Neural cell (in vitro differentiated cells): ENCODE measurements around the gene TRIM5. TPM values are rescaled to one million over a fixed set of nuclear protein-coding genes. Genes with fewer than 3 reads are reported as not detected.

ENCODE experiments used
- H2AFZ ChIP-seq: fragments of 200-600, 300-800 bp; sonication (generic), shearing (Covaris generic); 2 replicates; pipeline ENCODE4 v1.6.0; 2014; ENCODE audit warnings: low read depth, mild to moderate bottlenecking, antibody characterized with exemption, low read length, moderate library complexity
- H3F3A ChIP-seq: fragments of 200-600 bp; shearing (Covaris generic); 2 replicates; pipeline ENCODE4 v1.6.1; 2016; ENCODE audit warnings: mild to moderate bottlenecking, moderate library complexity, mixed read lengths, antibody characterized with exemption, low read length; ENCODE audit not compliant: insufficient read depth, poor library complexity, severe bottlenecking
- H3K27ac ChIP-seq: fragments of 200-600, 300-800 bp; sonication (generic), shearing (Covaris generic); 2 replicates; pipeline ENCODE4 v1.5.1; 2014; ENCODE audit warnings: mild to moderate bottlenecking, low read length, moderate library complexity
- H3K27me3 ChIP-seq: fragments of 300-800, 200-600 bp; sonication (generic), shearing (Covaris generic); 2 replicates; pipeline ENCODE4 v1.6.0; 2014; ENCODE audit warnings: mild to moderate bottlenecking, low read depth, low read length, moderate library complexity; ENCODE audit not compliant: insufficient read depth
- H3K36me3 ChIP-seq: fragments of 300-800, 200-600 bp; sonication (generic), shearing (Covaris generic); 2 replicates; pipeline ENCODE4 v1.5.1; 2014; ENCODE audit warnings: mild to moderate bottlenecking, antibody characterized with exemption, low read length, moderate library complexity; ENCODE audit not compliant: insufficient read depth
- H3K4me2 ChIP-seq: fragments of 300-800, 200-600 bp; sonication (generic), shearing (Covaris generic); 2 replicates; pipeline ENCODE4 v1.6.0; 2014; ENCODE audit warnings: mild to moderate bottlenecking, low read length
- H3K4me3 ChIP-seq: fragments of 300-800, 200-600 bp; sonication (generic), shearing (Covaris generic); 2 replicates; pipeline ENCODE4 v1.5.1; 2014; ENCODE audit warnings: mild to moderate bottlenecking, low read length, moderate library complexity
- H3K79me2 ChIP-seq: fragments of 200-600 bp; shearing (Covaris generic); replicated peaks from 2 replicates; pipeline ENCODE4 v1.6.0; 2014; ENCODE audit warnings: mild to moderate bottlenecking, low read length, moderate library complexity; ENCODE audit not compliant: insufficient read depth
- H3K9ac ChIP-seq: fragments of 300-800, 200-600 bp; sonication (generic), shearing (Covaris generic); 2 replicates; pipeline ENCODE4 v1.6.1; 2016; ENCODE audit warnings: mild to moderate bottlenecking, low read length, mixed read lengths
- H3K9me2 ChIP-seq: fragments of 200-600 bp; shearing (Covaris generic); 2 replicates; pipeline ENCODE4 v1.6.1; 2016; ENCODE audit warnings: mild to moderate bottlenecking, low read length, mixed read lengths; ENCODE audit not compliant: insufficient read depth
- H3K9me3 ChIP-seq: fragments of 200-600, 300-800 bp; sonication (generic), shearing (Covaris generic); 2 replicates; pipeline ENCODE4 v1.6.1; 2016; ENCODE audit warnings: mild to moderate bottlenecking, mixed run types, low read length, moderate library complexity, mixed read lengths
- H4K20me1 ChIP-seq: fragments of 200-600 bp; shearing (Covaris generic); 2 replicates; pipeline ENCODE4 v1.6.1; 2016; ENCODE audit warnings: mild to moderate bottlenecking, mixed run types; ENCODE audit not compliant: insufficient read depth
- EP300 ChIP-seq: fragments of 450-650 bp; conservative IDR thresholded peaks from 2 replicates; pipeline ENCODE4 v1.6.1; 2014; ENCODE audit warnings: antibody characterized with exemption, mild to moderate bottlenecking, moderate library complexity; ENCODE audit not compliant: poor library complexity, severe bottlenecking
- EZH2 ChIP-seq: fragments of 200-600, 300-800 bp; shearing (Covaris generic), sonication (generic); IDR thresholded peaks from 2 replicates; pipeline ENCODE4 v1.6.1; 2014; ENCODE audit warnings: antibody characterized with exemption, low read length, borderline replicate concordance, mild to moderate bottlenecking; ENCODE audit not compliant: insufficient read depth, poor library complexity, severe bottlenecking
- MXI1 ChIP-seq: fragments of 450-650 bp; conservative IDR thresholded peaks from 2 replicates; pipeline ENCODE4 v1.6.1; 2014; ENCODE audit warnings: antibody characterized with exemption, mild to moderate bottlenecking; ENCODE audit not compliant: poor library complexity, severe bottlenecking
- POLR2AphosphoS5 ChIP-seq: IDR thresholded peaks from 2 replicates; pipeline ENCODE4 v1.6.1; 2012
- RAD21 ChIP-seq: fragments of 450-650 bp; conservative IDR thresholded peaks from 2 replicates; pipeline ENCODE4 v1.6.1; 2014; ENCODE audit warnings: antibody characterized with exemption, mild to moderate bottlenecking, moderate library complexity
- SMC3 ChIP-seq: fragments of 450-650 bp; conservative IDR thresholded peaks from 2 replicates; pipeline ENCODE4 v1.6.1; 2014; ENCODE audit warnings: antibody characterized with exemption, mild to moderate bottlenecking, moderate library complexity; ENCODE audit not compliant: poor library complexity
- TAF1 ChIP-seq: IDR thresholded peaks from 2 replicates; pipeline ENCODE4 v1.6.1; 2012; ENCODE audit warnings: low read depth
- polyA plus RNA-seq: library from polyadenylated mRNA; depleted of rRNA; stranded (reverse); fragments of >200 nt; gene quantifications from 2 replicates; pipeline ENCODE4 v1.2.3, GENCODE V29; 2014
- TF ChIP-seq, protein P1 (sequence below): fragments of 450-650 bp; IDR thresholded peaks from 2 replicates; pipeline ENCODE4 v1.5.1; 2014; ENCODE audit warnings: antibody characterized with exemption, mild to moderate bottlenecking, moderate library complexity; ENCODE audit not compliant: poor library complexity, severe bottlenecking
- TF ChIP-seq, protein P2 (sequence below): IDR thresholded peaks from 2 replicates; pipeline ENCODE4 v1.6.1; 2012; ENCODE audit warnings: borderline replicate concordance

TRIM5 gene
- polyA plus RNA-seq, 1 donor from 2014 or later: 2.0 TPM

DNA sequence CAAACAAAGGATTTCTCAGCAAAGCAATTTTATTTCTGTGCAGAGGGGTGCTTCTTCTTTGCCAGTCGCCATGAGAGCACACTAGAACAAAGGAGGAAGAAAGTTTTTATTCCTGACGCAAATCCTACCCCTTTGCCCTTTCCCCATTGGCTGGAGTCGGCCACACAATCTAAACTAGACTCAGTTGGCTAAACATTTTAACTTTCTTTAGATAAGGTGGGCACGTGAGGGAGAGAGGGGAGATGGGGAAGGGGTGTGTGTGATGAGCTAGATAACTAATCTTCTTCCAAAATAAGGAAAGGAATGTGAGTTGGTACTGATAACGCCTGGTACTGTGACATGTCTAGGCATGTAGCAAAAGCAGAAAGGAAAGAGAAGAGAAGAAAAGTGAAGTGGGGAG is 5.3 kb upstream of the TRIM5 start:
- Histone ChIP-seq H3F3A (no peaks in the 10 kb centered on the region), H3K27me3 (no peaks in the 10 kb centered on the region), H4K20me1 (no peaks in the 10 kb centered on the region), H3K9me3 (no peaks in the 10 kb centered on the region), H2AFZ (no peak overlapping the region), H3K4me2 (no peak overlapping the region), H3K9ac (no peak overlapping the region), H3K79me2 (no peaks in the 10 kb centered on the region), H3K4me3 (no peak overlapping the region), H3K27ac (no peak overlapping the region), H3K36me3 (no peaks in the 10 kb centered on the region), H3K9me2 (no peaks in the 10 kb centered on the region)
- TF ChIP-seq EZH2: no peak
- TF ChIP-seq SMC3: no peak
- TF ChIP-seq RAD21: no peak
- TF ChIP-seq POLR2AphosphoS5: no peak
- no peak for TF ChIP-seq EP300
- TF ChIP-seq TAF1: no peak
- TF ChIP-seq MXI1: no peak
- TF ChIP-seq, protein P1, sequence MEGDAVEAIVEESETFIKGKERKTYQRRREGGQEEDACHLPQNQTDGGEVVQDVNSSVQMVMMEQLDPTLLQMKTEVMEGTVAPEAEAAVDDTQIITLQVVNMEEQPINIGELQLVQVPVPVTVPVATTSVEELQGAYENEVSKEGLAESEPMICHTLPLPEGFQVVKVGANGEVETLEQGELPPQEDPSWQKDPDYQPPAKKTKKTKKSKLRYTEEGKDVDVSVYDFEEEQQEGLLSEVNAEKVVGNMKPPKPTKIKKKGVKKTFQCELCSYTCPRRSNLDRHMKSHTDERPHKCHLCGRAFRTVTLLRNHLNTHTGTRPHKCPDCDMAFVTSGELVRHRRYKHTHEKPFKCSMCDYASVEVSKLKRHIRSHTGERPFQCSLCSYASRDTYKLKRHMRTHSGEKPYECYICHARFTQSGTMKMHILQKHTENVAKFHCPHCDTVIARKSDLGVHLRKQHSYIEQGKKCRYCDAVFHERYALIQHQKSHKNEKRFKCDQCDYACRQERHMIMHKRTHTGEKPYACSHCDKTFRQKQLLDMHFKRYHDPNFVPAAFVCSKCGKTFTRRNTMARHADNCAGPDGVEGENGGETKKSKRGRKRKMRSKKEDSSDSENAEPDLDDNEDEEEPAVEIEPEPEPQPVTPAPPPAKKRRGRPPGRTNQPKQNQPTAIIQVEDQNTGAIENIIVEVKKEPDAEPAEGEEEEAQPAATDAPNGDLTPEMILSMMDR: no peak
- TF ChIP-seq, protein P2, sequence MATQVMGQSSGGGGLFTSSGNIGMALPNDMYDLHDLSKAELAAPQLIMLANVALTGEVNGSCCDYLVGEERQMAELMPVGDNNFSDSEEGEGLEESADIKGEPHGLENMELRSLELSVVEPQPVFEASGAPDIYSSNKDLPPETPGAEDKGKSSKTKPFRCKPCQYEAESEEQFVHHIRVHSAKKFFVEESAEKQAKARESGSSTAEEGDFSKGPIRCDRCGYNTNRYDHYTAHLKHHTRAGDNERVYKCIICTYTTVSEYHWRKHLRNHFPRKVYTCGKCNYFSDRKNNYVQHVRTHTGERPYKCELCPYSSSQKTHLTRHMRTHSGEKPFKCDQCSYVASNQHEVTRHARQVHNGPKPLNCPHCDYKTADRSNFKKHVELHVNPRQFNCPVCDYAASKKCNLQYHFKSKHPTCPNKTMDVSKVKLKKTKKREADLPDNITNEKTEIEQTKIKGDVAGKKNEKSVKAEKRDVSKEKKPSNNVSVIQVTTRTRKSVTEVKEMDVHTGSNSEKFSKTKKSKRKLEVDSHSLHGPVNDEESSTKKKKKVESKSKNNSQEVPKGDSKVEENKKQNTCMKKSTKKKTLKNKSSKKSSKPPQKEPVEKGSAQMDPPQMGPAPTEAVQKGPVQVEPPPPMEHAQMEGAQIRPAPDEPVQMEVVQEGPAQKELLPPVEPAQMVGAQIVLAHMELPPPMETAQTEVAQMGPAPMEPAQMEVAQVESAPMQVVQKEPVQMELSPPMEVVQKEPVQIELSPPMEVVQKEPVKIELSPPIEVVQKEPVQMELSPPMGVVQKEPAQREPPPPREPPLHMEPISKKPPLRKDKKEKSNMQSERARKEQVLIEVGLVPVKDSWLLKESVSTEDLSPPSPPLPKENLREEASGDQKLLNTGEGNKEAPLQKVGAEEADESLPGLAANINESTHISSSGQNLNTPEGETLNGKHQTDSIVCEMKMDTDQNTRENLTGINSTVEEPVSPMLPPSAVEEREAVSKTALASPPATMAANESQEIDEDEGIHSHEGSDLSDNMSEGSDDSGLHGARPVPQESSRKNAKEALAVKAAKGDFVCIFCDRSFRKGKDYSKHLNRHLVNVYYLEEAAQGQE: no peak

DNA sequence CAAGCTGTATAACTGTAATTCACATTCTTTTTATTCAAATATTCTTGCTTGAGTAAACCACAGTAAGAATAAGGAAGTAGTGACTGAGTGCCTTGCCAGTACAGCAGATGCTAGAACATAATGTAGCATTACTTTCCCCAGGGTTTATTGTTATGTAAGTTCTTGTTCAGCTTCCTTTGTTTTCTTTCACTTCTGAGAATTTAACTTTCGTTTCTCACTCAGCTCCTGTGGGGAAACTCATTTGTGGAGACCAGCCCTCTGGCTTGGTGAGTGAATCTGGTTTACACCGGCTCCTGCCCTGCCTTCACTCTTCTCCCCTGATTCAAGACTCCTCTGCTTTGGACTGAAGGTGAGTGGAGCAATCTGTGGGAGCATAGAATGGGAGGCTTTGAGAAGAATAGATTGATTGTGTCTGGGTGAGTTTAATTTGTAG is 4.7 kb upstream of the TRIM5 start, which contains the start of gene TRIM22:
Gene TRIM22 (plus strand): TSS at position 240 of the 433 bp plus-strand sequence. CDS start 6,443 bp downstream, outside the sequence.
- Histone ChIP-seq H3K79me2 (no peaks in the 10 kb centered on the region), H3K4me2 (no peak within 1 kb of the TSS), H3K9me3 (no peaks in the 10 kb centered on the region), H3K4me3 (no peak within 1 kb of the TSS), H3K27ac (no peak within 1 kb of the TSS), H3K9me2 (no peaks in the 10 kb centered on the region), H3K27me3 (no peaks in the 10 kb centered on the region), H3K9ac (no peak within 1 kb of the TSS), H3F3A (no peaks in the 10 kb centered on the region), H4K20me1 (no peaks in the 10 kb centered on the region), H3K36me3 (no peaks in the 10 kb centered on the region), H2AFZ (no peak within 1 kb of the TSS)
- TF ChIP-seq EZH2 (no peak), EP300 (no peak)

DNA sequence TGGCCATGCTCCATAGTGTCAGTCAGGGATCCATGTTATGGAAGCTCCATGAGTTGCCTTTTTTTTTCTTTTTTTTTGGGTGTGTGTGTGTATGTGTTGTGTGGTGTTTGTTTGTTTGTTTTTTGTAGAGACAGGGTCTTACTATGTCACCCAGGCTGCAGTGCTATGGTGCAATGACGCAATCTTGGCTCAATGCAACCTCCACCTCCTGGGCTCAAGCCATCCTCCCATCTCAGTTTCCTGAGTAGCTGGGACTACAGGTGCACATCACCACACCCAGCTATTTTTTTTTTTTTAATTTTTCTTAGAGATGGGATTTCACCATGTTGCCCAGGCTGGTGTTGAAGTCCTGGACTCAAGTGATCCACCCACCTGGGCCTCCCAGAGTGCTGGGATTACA is 3.6 kb upstream of the TRIM5 start:
- Histone ChIP-seq H3K9me2 (no peaks in the 10 kb centered on the region), H3K9ac (no peak overlapping the region)

More for the DNA sequence above, 3.6 kb upstream of the TRIM5 start:
- no peaks in the 10 kb centered on the region for H3K79me2 ChIP-seq
- H4K20me1 ChIP-seq: no peaks in the 10 kb centered on the region
- no peak overlapping the region for H3K4me2 ChIP-seq
- TF ChIP-seq, protein P1: no peak
- TF ChIP-seq SMC3 (no peak), RAD21 (no peak), EP300 (no peak), MXI1 (no peak), POLR2AphosphoS5 (no peak), TAF1 (no peak), EZH2 (no peak)
- TF ChIP-seq, protein P2: no peak
- H3K9me3 ChIP-seq: no peaks in the 10 kb centered on the region
- no peaks in the 10 kb centered on the region for H3K36me3 ChIP-seq
- no peak overlapping the region for H3K4me3 ChIP-seq
- H3F3A ChIP-seq: no peaks in the 10 kb centered on the region
- H2AFZ ChIP-seq: no peak overlapping the region
- H3K27ac ChIP-seq: no peak overlapping the region
- H3K27me3 ChIP-seq: no peaks in the 10 kb centered on the region
